IMR-90 (cell line): ENCODE results near the gene MAGEA9. TPM values are rescaled to one million over a fixed set of nuclear protein-coding genes. Genes with fewer than 3 reads are reported as not detected.

ENCODE experiments used
- ATAC-seq: fragments of 200-7000 bp; cut with Tn5 transposase; 2 replicates; pipeline ENCODE4 v1.9.1; 2020; ENCODE audit warnings: low read depth, mild to moderate bottlenecking, moderate library complexity
- BruUV-seq: library from RNA; stranded (reverse); fragments of 400-500 nt; replicated peaks from 2 replicates; lab custom pipeline; 2021; lab: Mats Ljungman, UMichigan
- CTCF ChIA-PET: fragments of 300-600 bp; formaldehyde crosslinking; extraction: SDS; loops from one replicate; lab custom pipeline; 2021; ENCODE audit warnings: antibody characterized with exemption; lab: Yijun Ruan, JAX
- POLR2A ChIA-PET: fragments of 300-600 bp; sonication (Branson Sonifier 250); formaldehyde crosslinking; loops from one replicate; lab custom pipeline; 2022; ENCODE audit warnings: antibody characterized with exemption; ENCODE audit not compliant: unreplicated experiment; lab: Charles Lee
- DNase-seq: peaks from one replicate; pipeline ENCODE4 v3.0.0; 2013
- H2AFZ ChIP-seq: replicated peaks from 2 replicates; pipeline ENCODE3; 2013; ENCODE audit warnings: low read length, mild to moderate bottlenecking; ENCODE audit not compliant: poor library complexity
- H2AK5ac ChIP-seq: 2 replicates; pipeline ENCODE4 v1.6.1; 2013; ENCODE audit warnings: low read depth, low read length, inconsistent platforms
- H2AK9ac ChIP-seq: replicated peaks from 2 replicates; pipeline ENCODE3; 2013; ENCODE audit warnings: mild to moderate bottlenecking, low read depth, low read length, moderate library complexity; ENCODE audit not compliant: poor library complexity
- H2BK120ac ChIP-seq: 2 replicates; pipeline ENCODE4 v1.6.1; 2013; ENCODE audit warnings: low read depth, low read length, inconsistent platforms
- H2BK15ac ChIP-seq: 3 replicates; pipeline ENCODE4 v1.6.1; 2013; ENCODE audit warnings: low read depth, low read length, inconsistent platforms
- H2BK20ac ChIP-seq: 2 replicates; pipeline ENCODE4 v1.6.1; 2013; ENCODE audit warnings: low read depth, mild to moderate bottlenecking, inconsistent platforms, low read length, moderate library complexity
- H2BK5ac ChIP-seq: 2 replicates; pipeline ENCODE4 v1.6.1; 2013; ENCODE audit warnings: mild to moderate bottlenecking, low read depth, low read length, inconsistent platforms; ENCODE audit not compliant: poor library complexity, severe bottlenecking
- H3K14ac ChIP-seq: replicated peaks from 2 replicates; pipeline ENCODE4 v1.6.1; 2013; ENCODE audit warnings: low read depth, low read length, inconsistent platforms
- H3K18ac ChIP-seq: 2 replicates; pipeline ENCODE4 v1.6.1; 2013; ENCODE audit warnings: low read depth, low read length, control low read depth
- H3K23ac ChIP-seq: 2 replicates; pipeline ENCODE4 v1.6.1; 2013; ENCODE audit warnings: low read depth, low read length, inconsistent platforms
- H3K27ac ChIP-seq: 2 replicates; pipeline ENCODE4 v1.5.1; 2013; ENCODE audit warnings: mild to moderate bottlenecking, control low read depth, low read length; ENCODE audit not compliant: insufficient read depth
- H3K27me3 ChIP-seq: 2 replicates; pipeline ENCODE4 v1.6.1; 2013; ENCODE audit warnings: low read length; ENCODE audit not compliant: control insufficient read depth, insufficient read depth
- H3K36me3 ChIP-seq: 2 replicates; pipeline ENCODE4 v1.6.1; 2013; ENCODE audit warnings: low read length, mixed read lengths; ENCODE audit not compliant: control insufficient read depth, insufficient read depth
- H3K4ac ChIP-seq: 2 replicates; pipeline ENCODE4 v1.6.1; 2013; ENCODE audit warnings: low read depth, low read length, inconsistent platforms
- H3K4me1 ChIP-seq: 2 replicates; pipeline ENCODE4 v1.6.1; 2013; ENCODE audit warnings: low read length, mixed read lengths; ENCODE audit not compliant: control insufficient read depth, insufficient read depth
- H3K4me2 ChIP-seq: 2 replicates; pipeline ENCODE4 v1.6.1; 2013; ENCODE audit warnings: low read depth, mild to moderate bottlenecking, control low read depth, low read length, moderate library complexity
- H3K4me3 ChIP-seq: 2 replicates; pipeline ENCODE4 v1.5.1; 2013; ENCODE audit warnings: low read depth, mild to moderate bottlenecking, control low read depth, low read length, moderate library complexity; ENCODE audit not compliant: insufficient read depth
- H3K56ac ChIP-seq: 2 replicates; pipeline ENCODE4 v1.6.1; 2013; ENCODE audit warnings: low read length, inconsistent platforms; ENCODE audit not compliant: insufficient read depth; ENCODE audit errors: extremely low read depth
- H3K79me1 ChIP-seq, 2 experiments: 2 replicates each; pipeline ENCODE4 v1.6.1; 2013; ENCODE audit warnings: low read length in 2 of 2, inconsistent platforms in 1 of 2, low read depth in 1 of 2
- H3K9ac ChIP-seq: 2 replicates; pipeline ENCODE4 v1.6.1; 2013; ENCODE audit warnings: low read depth, low read length, control low read depth
- H3K9me1 ChIP-seq: 2 replicates; pipeline ENCODE4 v1.6.1; 2013; ENCODE audit warnings: low read length, inconsistent platforms; ENCODE audit not compliant: insufficient read depth
- H3K9me3 ChIP-seq: 2 replicates; pipeline ENCODE4 v1.6.1; 2013; ENCODE audit warnings: low read length; ENCODE audit not compliant: control insufficient read depth, insufficient read depth
- H4K20me1 ChIP-seq: 2 replicates; pipeline ENCODE4 v1.6.1; 2013; ENCODE audit warnings: low read length, inconsistent platforms; ENCODE audit not compliant: insufficient read depth
- H4K5ac ChIP-seq: 2 replicates; pipeline ENCODE4 v1.6.1; 2013; ENCODE audit warnings: mild to moderate bottlenecking, low read depth, low read length, control low read depth
- H4K8ac ChIP-seq, 2 experiments: 2 replicates each; pipeline ENCODE4 v1.6.1; 2013; ENCODE audit warnings: low read depth in 2 of 2, low read length in 2 of 2, control low read depth in 1 of 2, inconsistent platforms in 1 of 2
- H4K91ac ChIP-seq: 2 replicates; pipeline ENCODE4 v1.6.1; 2013; ENCODE audit warnings: low read depth, low read length, inconsistent platforms; ENCODE audit not compliant: insufficient read depth
- BHLHE40 ChIP-seq: fragments of 150-350 bp; IDR thresholded peaks from 2 replicates; pipeline ENCODE4 v1.6.1; 2016; ENCODE audit warnings: mild to moderate bottlenecking, low read depth, low read length
- CHD1 ChIP-seq: IDR thresholded peaks from 2 replicates; pipeline ENCODE4 v1.6.1; 2012; ENCODE audit warnings: low read depth, low read length, improper control_type of control experiment
- CTCF ChIP-seq: conservative IDR thresholded peaks from 2 replicates; pipeline ENCODE4 v1.5.1; 2012; ENCODE audit warnings: mild to moderate bottlenecking, low read depth, low read length, improper control_type of control experiment
- ELK1 ChIP-seq: fragments of 150-350 bp; IDR thresholded peaks from 2 replicates; pipeline ENCODE4 v1.6.1; 2016; ENCODE audit warnings: low read depth, mild to moderate bottlenecking, low read length, moderate library complexity, borderline replicate concordance
- MAFK ChIP-seq: IDR thresholded peaks from 2 replicates; pipeline ENCODE4 v1.6.1; 2012; ENCODE audit warnings: low read depth, low read length, improper control_type of control experiment
- MAZ ChIP-seq: IDR thresholded peaks from 2 replicates; pipeline ENCODE4 v1.6.1; 2012; ENCODE audit warnings: low read depth, mild to moderate bottlenecking, low read length, improper control_type of control experiment, moderate library complexity, borderline replicate concordance
- POLR2A ChIP-seq: IDR thresholded peaks from 2 replicates; pipeline ENCODE4 v1.6.1; 2012; ENCODE audit warnings: mild to moderate bottlenecking, low read depth, low read length
- RCOR1 ChIP-seq: IDR thresholded peaks from 2 replicates; pipeline ENCODE4 v1.6.1; 2012; ENCODE audit warnings: mild to moderate bottlenecking, low read length, improper control_type of control experiment; ENCODE audit not compliant: insufficient replicate concordance
- USF2 ChIP-seq: fragments of 150-350 bp; IDR thresholded peaks from 2 replicates; pipeline ENCODE4 v1.6.1; 2017; ENCODE audit warnings: mild to moderate bottlenecking, antibody characterized with exemption, low read length, low read depth
- WGBS, 2 experiments: methylation state at CpG; one replicate each; pipeline versions ENCODE4 v1.1.5 to v1.1.7; 2013; ENCODE audit warnings: missing lambda C conversion rate in 2 of 2; ENCODE audit not compliant: insufficient read length in 1 of 2; ENCODE audit errors: extremely low coverage in 2 of 2; 5-methylcytosine and 5-hydroxymethylcytosine counted together
- dilution Hi-C: fragments of 300-500 bp; cut with HindIII; formaldehyde crosslinking; loops from one replicate; pipeline ENCODE4 v1.14.3; 2018; ENCODE audit warnings: low sequenced_read_pairs; ENCODE audit not compliant: unreplicated experiment
- in situ Hi-C: fragments of 300-500 bp; cut with MboI; formaldehyde crosslinking; loops from 3 replicates; pipeline ENCODE4 v1.14.3; 2019; ENCODE audit warnings: low sequenced_read_pairs, inconsistent platforms, mixed read lengths
- intact Hi-C: fragments of 100-400 bp; cut with micrococcal nuclease; formaldehyde crosslinking; loops from 2 replicates; pipeline ENCODE4 v1.10.0; 2022
- polyA plus RNA-seq, 3 experiments: library from polyadenylated mRNA; depleted of rRNA; stranded (reverse); fragments of >200 nt; gene quantifications; 2 replicates each; pipeline ENCODE4 v1.2.3, GENCODE V29; 2012; ENCODE audit warnings: low replicate concordance in 1 of 3
- total RNA-seq: library from RNA; depleted of rRNA; stranded (reverse); fragments of >200 nt; gene quantifications from 2 replicates; pipeline ENCODE4 v1.2.3, GENCODE V29; 2012

MAGEA9 gene
- total and polyA plus RNA-seq, 2 of the 4 experiments (the other 2 are of a cell fraction) = not detected

GRCh38 chrX:149831473-149831872 is 49.7 kb downstream of the MAGEA9 start:
- Histone ChIP-seq H2AK5ac (no peak overlapping the region), H3K9me1 (no peaks in the 10 kb centered on the region), H3K27ac (no peak overlapping the region), H4K20me1 (no peaks in the 10 kb centered on the region), H3K79me1 (no peaks in the 10 kb centered on the region), H3K9me3 (no peaks in the 10 kb centered on the region), H3K4me3 (no peak overlapping the region), H4K91ac (no peak overlapping the region), H3K18ac (no peak overlapping the region), H4K5ac (no peak overlapping the region), H2BK15ac (no peak overlapping the region), H2AFZ (no peak overlapping the region), H3K4me1 (no peaks in the 10 kb centered on the region), H2BK5ac (no peak overlapping the region), H2BK120ac (no peak overlapping the region), H3K23ac (no peak overlapping the region), H4K8ac (no peak overlapping the region), H3K4me2 (no peak overlapping the region), H3K14ac (no peak overlapping the region), H3K56ac (no peak overlapping the region), H3K9ac (no peak overlapping the region), H2AK9ac (no peak overlapping the region), H3K4ac (no peak overlapping the region), H3K36me3 (no peaks in the 10 kb centered on the region), H2BK20ac (no peak overlapping the region), H3K27me3 (no peaks in the 10 kb centered on the region)
- dilution Hi-C loops (no loop called here), intact Hi-C loops (no loop called here), in situ Hi-C loops (loop anchor here (25.0 kb wide), 1 partner anchor 119 kb away; the partner anchor contains the start of gene MAGEA11)
- DNase-seq (no peak), ATAC-seq (no peak)
- no peak for TF ChIP-seq POLR2A
- TF ChIP-seq BHLHE40 = no peak
- TF ChIP-seq ELK1 = no peak
- no peak for TF ChIP-seq MAZ
- no peak for TF ChIP-seq CTCF
- no peak for TF ChIP-seq CHD1
- no peak for TF ChIP-seq MAFK
- no peak for TF ChIP-seq USF2
- TF ChIP-seq RCOR1 = no peak
- POLR2A ChIA-PET = no interaction called here
- WGBS, 2 experiments = 40% methylated on average over 1 of the region's 2 CpGs; no CpG with 5 or more reads in 1 of the 2 experiments
- CTCF ChIA-PET = no interaction called here
- BruUV-seq = no TSS peak
